Limb (tissue), 2 donors: Measurements from ENCODE around the gene NUDT14.

ENCODE experiments used
- DNase-seq, 2 donors: peaks; one replicate each; pipeline ENCODE4 v3.0.0-alpha.2; 2016; ENCODE audit errors: extremely low spot score in 2 of 2

NUDT14 gene

GRCh38 chr14:105199093-105199492 lies 18.0 kb upstream of the NUDT14 start:
- no peak for DNase-seq

- DNase-seq, result no peak
Measured at GRCh38 chr14:105198588-105198987, 17.5 kb upstream of the NUDT14 start.

DNA sequence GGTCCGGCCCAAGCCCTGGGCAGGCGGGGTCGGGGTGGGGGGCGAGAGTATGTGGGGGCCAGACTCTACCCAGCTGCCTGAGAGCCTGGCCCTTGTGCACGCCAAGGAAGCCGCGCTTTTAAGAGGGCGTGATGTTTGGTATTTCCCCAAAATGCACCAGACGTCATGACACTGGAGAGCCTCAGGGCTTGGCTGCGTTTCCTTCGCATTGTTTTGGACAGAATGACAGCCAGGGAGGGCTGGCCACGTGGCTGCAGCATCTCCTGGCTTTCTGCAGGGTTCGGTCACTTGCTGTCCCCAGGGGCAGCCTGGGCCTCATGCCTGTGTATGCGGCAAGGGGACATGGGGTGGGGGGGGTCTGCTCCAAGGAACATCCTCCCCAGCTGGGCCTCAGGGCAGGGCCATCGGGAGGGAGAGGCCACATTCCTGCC lies 16.1 kb upstream of the NUDT14 start:
- DNase-seq, result peak in 1 of 2 donors; percentile 66

- DNase-seq, result no peak
Measured at GRCh38 chr14:105196265-105196960, 15.3 kb upstream of the NUDT14 start.

DNA sequence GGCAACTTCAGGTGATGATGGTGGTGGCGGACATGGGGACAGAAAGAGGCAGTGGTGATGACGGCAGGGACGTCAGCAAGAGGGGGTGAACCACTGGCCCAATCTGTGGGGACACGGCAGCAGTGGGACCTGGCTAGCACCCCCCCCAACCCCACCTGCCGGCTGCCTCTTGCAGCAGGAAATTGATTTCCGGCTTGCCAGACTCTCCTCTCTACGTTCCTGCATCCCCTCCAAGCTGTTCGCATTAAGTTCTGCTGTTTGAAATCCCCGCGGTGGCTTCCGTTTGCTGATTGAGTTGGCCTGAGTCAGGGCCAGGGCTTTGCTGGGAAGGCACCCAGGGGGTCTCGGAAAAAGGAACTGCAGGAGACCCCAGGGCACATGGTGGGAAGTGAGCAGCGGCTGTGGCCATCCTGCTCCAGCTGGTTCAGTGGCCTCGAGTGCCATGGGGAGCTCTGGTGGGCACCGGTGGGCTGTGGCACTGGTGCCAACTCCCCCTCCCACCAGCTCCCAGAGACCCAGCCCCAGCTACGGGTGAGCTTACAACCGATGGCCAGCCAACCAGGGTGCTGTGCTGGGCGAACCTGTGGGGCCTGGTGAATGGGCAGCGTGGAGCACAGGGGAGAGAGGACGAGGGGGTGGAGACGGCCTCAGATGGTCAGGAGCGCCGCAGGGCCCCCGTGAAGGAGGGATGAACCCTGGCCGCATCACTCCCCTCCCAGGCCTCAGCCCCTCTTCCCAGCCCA lies 14.6 kb upstream of the NUDT14 start:
- no peak for DNase-seq

DNA sequence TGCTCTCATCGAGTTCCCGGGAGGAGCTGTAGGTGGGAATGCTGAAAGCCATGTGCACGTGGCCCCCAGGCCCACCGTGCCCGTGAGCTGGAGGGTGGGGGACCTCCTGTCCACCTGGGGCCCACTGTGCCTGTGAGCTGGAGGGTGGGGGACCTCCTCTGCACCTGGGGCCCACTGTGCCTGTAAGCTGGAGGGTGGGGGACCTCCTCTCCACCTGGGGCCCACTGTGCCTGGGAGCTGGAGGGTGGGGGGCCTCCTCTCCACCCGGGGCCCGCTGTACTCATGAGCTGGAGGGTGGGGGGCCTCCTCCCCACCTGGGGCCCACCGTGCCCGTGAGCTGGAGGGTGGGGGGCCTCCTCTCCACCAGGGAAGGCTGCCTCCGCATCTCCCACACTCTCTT lies 13.9 kb upstream of the NUDT14 start:
- no peak for DNase-seq

DNA sequence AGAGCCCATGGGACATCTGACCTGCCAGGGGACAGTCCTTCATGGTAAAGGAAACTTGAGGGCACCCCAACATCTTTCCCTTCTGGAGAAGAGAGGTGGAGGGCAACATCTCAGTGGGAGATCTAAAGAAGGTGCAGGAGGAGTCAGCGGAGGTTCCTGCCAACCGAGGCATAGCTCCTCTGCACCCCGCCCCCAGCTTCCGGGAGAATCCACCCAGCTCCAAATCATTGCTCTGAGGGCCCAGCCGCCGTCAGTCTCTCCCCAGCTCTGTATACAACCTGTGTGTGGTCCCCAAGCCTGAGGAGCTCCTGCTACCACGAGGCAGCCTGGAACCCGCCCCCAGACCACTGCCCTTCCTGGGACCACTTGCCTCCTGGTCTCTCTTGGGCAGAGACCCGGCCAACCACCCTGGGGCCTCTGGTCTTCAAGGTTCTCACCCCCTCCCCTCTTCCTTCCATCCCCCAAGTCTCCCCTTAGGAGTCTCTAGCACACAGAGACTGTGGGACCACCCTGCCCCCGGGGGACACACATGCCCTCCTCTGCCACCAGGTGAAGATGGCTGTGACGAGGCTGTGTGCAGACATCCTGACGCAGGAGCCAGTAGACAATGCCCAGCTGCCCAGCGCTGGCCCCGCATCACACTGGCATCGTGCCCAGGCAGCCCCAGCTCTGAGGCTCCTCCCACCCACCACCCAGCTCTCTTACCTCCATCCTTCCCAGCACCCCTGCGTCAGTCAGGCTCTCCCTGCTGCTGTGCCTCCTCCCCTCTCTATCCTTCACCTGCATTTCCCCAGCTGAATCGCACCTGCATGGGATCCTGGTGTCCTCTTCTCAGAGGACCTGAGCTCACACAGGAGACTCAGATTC lies 13.0 kb upstream of the NUDT14 start:
- no peak for DNase-seq

DNA sequence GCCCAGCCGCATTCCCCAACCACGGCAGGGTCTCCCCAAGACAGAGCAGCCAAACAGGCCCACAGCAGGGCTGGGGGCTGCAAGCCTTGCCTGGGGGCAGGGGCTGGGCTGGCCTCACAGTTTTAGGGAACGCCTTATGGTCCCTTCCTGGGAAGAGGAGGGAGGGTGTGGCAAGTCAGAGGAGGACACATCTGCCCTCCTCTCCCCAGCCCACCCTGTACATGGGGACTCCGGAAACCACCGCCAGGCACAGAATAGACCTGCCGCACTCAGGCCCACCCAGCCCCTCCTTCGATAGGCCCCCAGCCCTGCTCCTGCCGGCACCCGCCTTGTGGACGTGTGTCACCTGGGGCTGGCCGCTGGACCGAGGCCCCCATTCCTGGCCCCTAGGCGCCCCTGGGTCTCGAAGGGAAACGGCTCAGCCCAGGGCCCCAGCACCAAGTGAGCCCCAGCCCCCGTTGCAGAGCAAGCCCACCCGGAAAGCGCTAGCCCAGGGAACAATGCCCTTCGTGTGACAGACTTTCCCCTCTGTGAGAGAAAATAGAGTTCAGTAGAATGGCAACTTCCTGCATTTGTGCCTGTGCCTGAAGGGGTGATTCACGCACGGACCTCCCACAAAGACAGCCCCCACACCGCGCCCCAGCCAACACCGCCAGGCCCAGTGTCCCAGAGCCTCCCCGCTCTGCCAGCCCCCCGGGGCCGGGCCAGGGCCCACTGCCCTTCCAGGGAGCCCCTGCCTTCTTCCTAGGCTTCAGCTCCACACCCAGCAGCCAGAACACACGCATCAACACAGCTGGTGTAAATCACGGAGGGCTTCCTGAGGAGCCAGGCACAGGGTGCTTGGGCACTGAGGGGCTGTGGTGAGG lies 12.0 kb upstream of the NUDT14 start:
- DNase-seq, result no peak

- DNase-seq, result no peak
Measured at GRCh38 chr14:105187935-105188524, 6.9 kb upstream of the NUDT14 start.

GRCh38 chr14:105187116-105187515 lies 6.0 kb upstream of the NUDT14 start:
- DNase-seq, result no peak

DNA sequence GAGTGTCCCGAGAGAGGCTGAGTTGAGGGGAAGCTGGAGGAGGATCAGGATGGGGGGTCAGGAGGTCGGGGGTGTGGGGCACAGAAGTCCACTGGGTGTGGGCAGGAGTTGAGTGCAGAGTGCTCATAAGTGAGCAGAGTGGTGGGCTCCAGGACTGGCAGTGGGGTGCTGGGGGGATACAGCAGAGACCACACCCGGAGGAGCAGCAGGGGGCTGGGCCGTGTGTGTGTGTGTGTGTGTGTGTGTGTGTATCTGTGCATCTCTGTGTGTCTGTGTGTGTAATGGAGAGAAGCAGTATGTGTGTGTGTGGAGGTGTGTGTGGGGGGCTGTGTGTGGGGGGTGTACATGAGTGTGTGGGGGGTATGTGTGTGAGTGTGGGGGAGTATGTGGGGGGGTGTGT lies 4.9 kb upstream of the NUDT14 start:
- DNase-seq, result no peak

DNA sequence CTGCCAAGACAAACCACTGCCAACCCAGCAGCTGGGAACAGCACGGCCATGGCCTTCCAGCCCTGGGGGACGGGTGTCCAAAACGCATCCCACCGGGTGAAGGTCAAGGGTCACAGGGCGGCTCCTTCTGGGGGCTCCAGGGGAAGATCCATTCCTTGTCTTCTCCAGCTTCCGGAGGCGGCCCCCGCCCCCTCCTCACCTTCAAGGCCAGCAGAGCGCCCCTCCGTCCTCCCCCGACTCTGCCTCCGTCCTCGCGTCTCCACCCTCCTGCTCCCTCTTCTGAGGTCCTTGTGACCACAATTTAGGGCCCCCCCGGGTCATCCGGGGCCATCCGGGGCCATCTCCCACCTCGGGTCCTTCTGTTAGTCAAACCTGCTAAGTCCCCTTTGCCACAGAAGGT lies 3.9 kb upstream of the NUDT14 start:
- DNase-seq, result no peak

GRCh38 chr14:105184461-105184860 lies 3.3 kb upstream of the NUDT14 start:
- no peak for DNase-seq

GRCh38 chr14:105182296-105183020 lies 1.3 kb upstream of the NUDT14 start:
- no peak for DNase-seq

DNA sequence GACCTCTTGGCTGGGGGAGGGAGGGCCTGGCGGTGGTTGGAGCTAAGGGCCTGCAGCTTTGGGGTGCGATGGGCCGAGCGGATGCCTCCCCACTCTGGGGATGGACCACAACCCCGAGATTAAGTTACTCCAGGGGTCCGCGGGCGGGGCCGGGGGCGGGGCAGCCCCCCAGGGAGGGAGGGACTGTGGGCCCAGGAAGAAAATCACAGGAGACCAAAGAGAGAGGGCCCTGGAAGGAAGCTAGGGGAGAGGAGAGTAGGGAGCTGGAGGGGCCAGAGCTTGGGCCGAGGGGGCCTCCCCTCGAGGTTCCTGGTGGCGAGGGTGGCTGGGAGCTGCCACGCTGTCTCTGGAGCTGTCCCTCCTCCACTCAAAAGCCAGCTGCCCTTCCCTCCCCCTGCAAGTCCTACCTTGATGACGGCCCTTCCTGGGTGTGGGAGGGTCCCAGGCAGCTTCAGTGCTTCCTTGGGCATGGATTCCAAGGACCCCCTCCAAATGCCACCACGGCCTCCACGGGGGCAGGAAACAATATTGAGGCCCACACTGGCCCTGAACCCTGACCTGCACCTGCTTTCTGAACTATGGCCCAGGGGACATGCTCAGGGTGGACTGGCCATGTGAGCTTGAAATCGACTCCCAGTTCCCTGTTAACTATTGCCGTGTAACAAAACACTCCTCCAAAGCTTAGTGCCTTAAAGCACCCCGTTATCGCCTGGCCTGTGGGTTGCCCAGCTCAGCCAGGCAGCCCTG lies 610 bp upstream of the NUDT14 start:
- DNase-seq, result no peak

- no peak for DNase-seq
Measured at GRCh38 chr14:105179191-105179590, 1.9 kb downstream of the NUDT14 start.

GRCh38 chr14:105178868-105179140 lies 2.3 kb downstream of the NUDT14 start:
- DNase-seq, result no peak

- no peak for DNase-seq
Measured at GRCh38 chr14:105178069-105178867, 2.8 kb downstream of the NUDT14 start.

GRCh38 chr14:105177082-105177481 lies 4.0 kb downstream of the NUDT14 start:
- DNase-seq, result no peak
